GM19395 (cell line): Measurements from ENCODE around the gene SLC22A7.
"Not testable (repeated sequence)": the region's sequence is repeated elsewhere in the genome, so short reads cannot be mapped to it uniquely, and the experiment has no call there.

Experiments
- ATAC-seq: cut with Tn5 transposase; IDR thresholded peaks from one replicate; pipeline ENCODE4 v1.9.1; 2021; ENCODE audit warnings: mild to moderate bottlenecking, moderate library complexity; ENCODE audit not compliant: unreplicated experiment

The SLC22A7 gene

DNA sequence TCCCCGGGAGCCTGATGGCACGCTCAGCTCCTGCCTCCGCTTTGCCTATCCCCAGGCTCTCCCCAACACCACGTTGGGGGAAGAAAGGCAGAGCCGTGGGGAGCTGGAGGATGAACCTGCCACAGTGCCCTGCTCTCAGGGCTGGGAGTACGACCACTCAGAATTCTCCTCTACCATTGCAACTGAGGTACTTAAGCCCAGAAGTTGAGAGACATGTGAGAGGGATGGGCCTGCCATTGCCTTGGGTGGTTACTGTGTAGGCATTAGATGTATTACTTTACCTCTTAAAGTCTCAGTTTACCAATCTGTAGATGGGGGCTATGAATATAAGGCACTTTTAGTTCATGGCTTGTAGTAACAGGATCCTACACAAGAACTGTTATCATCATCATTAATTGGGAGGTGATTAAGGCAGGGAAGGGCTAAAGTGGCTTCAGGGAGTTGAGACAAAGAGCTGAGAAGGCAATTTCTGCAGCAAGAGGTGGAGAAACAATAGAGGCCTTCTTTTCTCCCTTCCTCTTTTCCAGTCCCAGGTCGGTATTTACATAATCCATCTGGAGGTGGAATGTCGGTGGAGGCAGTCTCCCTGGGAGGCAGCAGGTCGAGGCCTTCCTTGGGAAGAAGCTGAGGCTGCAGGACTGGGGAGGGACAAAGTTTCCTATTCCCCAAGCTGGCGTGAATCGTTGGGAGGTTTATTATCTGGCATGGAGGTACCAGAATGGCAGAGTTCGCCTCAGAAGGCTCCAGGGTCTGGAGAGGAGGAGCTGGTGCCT, 691 bp downstream of the SLC22A7 start:
- no peak for ATAC-seq

DNA sequence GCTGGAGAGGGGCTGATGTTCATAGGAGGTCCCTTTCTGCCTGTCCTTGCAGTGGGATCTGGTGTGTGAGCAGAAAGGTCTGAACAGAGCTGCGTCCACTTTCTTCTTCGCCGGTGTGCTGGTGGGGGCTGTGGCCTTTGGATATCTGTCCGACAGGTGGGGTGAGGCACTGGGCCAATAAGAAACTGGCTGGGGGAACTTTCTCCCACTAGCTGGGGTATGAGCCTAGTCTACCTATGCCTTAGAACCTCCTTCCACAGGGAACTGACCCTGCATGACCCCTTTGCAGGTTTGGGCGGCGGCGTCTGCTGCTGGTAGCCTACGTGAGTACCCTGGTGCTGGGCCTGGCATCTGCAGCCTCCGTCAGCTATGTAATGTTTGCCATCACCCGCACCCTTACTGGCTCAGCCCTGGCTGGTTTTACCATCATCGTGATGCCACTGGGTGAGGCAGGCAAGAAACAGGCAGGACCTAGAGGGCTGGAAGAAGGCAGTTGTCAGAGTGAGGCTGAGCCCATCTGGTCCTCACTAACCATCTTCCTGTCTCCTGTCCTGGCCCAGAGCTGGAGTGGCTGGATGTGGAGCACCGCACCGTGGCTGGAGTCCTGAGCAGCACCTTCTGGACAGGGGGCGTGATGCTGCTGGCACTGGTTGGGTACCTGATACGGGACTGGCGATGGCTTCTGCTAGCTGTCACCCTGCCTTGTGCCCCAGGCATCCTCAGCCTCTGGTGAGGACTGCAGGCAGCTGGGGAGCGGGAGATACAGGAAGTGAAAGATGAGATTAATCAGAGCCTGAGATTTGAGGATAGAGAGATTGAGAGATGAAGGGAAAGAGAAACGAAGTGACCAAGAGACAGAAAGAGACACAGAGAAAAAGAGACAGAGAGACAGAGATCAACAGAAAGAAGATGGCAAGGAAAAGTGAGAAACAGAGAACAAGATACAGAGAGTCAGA, 1.6 kb downstream of the SLC22A7 start:
- ATAC-seq = no peak

DNA sequence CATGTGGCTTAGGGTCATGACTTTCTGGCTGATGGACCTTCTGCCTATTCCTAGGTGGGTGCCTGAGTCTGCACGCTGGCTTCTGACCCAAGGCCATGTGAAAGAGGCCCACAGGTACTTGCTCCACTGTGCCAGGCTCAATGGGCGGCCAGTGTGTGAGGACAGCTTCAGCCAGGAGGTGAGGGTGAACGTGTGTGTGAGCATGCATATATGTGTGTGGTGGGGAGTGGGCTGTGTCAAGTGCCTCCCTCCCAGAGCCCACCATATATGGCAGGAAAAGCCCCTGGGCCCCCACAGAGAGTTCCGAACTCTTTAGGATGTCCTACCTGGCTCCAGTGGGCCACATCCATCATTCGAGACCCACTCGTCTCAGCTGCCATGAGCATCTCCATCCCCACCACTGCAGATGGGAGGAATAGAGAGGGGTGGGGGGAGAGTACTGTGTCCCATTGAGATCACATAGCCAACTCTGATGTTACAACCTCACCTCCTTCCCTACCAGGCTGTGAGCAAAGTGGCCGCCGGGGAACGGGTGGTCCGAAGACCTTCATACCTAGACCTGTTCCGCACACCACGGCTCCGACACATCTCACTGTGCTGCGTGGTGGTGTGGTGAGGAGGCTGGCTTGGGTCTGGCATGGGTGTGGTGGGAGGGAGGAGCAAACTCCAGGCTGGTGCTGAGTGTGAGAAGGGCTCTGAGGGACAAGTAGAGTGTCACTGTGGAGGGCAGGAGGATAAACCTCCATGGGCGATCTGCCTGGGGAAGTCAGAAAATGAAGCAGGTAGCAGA, 3.2 kb downstream of the SLC22A7 start:
- ATAC-seq = no peak

DNA sequence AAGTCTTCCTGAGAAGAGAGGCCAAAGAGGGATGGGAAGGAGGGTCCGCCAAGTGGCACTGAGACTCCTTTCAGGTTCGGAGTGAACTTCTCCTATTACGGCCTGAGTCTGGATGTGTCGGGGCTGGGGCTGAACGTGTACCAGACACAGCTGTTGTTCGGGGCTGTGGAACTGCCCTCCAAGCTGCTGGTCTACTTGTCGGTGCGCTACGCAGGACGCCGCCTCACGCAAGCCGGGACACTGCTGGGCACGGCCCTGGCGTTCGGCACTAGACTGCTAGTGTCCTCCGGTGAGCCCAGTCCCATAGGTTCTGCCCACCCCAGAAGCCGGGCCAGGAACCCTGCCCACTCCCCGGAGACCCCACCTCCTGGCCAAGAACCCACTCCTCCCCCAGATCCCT, 4.1 kb downstream of the SLC22A7 start:
- no peak for ATAC-seq

DNA sequence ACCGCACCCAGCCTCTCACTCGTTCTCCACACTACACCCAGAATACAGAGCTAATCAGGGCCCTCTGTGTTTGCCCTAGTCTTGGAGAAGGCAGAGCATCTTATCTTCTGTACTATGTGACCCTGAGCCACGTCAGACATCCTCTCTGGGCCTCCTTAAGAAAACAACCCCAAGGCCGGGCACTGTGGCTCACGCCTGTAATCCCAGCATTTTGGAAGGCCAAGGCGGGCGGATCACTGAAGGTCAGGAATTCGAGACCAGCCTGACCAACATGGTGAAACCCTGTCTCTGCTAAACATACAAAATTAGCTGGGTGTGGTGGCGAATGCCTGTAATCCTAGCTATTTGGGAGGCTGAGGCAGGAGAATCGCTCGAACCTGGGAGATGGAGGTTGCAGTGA, 4.9 kb downstream of the SLC22A7 start:
- not testable (repeated sequence) for ATAC-seq

DNA sequence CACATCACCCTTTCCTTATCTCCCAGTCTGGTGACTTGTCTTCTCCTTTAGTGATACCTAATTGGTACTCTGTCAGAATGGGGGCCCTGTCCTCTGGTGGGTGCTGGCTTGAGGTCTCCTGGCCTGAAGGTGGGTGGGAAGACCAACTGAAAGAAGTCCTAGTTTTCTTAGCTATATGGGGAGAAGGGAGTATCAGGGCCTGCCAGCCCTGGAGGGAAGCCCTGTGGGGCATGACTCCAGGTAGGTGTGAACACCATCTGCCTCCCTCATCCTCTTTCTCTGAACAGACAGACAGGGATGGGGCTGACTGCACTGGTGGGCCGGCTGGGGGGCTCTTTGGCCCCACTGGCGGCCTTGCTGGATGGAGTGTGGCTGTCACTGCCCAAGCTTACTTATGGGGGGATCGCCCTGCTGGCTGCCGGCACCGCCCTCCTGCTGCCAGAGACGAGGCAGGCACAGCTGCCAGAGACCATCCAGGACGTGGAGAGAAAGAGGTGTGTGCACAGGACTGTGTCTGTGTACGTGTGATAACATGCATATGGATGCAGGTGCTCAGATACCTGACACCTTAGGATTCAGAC, 5.8 kb downstream of the SLC22A7 start:
- ATAC-seq = no peak

DNA sequence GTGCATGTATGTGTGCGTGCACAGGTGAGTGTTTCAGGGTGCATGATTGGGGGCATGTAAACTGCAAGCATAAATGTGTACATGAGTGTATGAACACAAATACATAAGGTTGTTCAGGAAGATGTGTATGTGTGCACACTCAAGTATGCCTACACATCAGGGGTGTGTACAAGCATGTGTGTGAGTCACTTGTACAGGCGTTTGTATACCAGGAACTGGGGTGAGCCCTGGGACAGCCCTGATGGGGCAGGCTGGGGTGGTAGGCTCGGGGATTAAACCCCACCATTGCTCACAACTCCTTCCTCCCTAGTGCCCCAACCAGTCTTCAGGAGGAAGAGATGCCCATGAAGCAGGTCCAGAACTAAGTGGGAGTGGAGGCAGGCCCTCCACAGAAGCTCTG, 6.3 kb downstream of the SLC22A7 start:
- ATAC-seq = no peak

DNA sequence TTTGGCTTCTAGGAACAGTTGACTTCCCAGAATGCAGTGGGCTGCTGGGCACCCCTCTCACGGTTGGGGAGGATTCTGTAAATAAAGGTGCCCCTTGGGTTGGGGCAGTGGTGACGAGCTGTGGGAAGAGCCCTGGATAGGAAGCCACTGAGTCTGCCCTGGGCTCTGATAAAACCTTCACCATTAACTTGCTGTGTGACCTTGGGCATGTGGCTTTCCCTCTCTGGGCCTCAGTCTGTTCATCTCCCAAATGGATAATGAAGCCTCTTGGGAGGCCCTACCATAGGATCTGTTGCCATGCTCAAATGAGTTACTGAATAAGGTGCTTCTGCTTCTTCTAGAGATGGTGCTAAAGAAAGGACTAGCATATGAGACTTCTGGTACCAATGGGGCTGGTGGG, 6.8 kb downstream of the SLC22A7 start:
- no peak for ATAC-seq

DNA sequence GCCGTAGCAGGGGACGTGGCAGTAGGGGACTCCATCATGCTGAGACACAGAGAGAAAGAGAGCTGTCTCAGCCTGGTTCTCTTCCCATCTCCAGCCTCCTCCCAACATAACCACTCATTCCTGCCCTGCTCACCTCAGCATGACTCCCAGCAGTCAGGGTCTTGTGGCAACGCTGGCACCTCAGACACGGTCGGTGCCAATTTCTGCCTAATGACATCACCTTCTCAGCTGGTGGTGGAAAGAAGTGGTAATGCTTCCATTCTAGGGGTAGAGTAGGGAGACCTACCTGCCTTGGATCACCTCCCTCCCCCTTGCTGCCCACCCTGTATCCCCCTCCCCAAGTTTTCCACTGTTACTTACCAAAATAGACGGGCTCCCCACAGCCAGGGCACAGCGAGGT, 8.0 kb downstream of the SLC22A7 start:
- no peak for ATAC-seq

DNA sequence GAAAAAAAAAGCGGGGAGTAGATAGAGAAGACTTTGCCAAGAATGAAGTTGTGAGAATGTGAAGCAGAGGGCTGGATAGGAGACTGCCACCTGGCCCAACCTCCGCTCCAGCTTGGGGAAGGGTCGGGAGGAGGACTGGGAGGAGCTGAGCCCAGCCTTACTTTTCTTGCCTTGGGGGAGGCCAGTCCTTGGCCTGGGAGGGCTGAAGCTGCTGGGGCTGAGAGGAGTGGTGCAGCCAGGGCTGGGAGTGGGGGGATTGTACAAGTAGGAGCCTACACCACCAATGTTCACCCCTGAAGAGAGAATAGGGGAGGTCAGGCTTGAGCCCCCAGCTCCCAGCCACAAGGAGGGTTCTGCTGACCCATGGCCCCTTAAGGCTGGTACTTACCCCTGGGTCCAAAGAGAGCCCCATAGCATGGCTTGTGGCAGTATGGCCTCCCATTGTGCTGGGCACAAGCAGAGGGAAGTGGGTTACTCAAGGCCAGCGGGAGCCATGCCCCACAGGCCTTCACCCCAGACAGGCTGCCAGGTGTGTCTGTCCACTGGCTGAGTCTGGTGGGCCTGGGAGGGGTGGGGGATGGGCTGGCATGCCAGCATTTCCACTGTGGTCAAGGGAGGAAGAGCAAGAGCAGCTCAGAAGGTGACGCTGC, 9.5 kb downstream of the SLC22A7 start:
- ATAC-seq = no peak

DNA sequence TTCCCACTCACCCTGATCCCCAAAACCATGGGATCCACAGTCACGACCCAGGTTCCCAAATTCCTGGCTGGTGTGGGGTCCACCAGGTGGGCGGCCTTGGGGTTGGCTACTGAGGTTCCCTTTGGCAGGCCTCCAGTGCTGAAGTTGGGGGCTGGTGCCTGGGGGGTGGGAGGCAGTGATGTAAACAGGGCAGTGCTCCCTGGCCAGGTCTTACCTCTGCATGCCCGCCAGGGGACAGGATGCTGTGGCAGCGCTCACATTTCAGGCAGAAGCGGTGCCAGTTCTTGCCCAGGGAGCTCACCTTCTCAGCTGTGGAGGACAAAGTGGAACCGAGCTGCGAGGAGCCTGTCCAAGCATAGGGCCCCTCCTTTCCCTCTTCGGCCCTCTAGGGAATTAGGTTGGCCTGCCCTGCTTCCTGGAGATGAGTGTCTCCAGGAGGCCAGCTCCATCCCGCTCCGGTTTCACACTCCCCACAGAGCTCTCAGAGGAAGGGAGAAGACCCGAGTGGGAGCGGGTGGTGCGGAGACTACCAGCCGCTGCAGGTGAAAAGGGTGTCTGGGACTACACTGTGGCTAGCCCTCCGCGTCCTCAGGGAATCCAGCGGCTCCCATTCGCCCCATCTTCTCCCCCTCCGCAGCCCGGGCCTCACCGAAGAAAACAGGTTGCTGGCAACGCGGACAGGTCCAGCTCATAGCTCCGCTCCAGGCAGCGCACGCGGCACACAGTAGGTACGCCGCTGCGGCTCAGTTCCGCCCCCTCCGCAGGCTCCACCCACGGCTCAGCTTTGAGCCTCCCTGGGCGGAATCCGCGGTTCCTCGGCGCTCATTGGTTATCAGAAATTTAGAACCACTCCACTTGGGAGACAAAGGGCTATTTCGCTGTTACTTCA, 10.3 kb downstream of the SLC22A7 start, which contains the start of gene CRIP3:
TSS of gene CRIP3 (minus strand) at position 726 of the 889 bp plus-strand sequence. CDS start at position 692, 34 bp downstream.
- peak; percentile 53 for ATAC-seq

DNA sequence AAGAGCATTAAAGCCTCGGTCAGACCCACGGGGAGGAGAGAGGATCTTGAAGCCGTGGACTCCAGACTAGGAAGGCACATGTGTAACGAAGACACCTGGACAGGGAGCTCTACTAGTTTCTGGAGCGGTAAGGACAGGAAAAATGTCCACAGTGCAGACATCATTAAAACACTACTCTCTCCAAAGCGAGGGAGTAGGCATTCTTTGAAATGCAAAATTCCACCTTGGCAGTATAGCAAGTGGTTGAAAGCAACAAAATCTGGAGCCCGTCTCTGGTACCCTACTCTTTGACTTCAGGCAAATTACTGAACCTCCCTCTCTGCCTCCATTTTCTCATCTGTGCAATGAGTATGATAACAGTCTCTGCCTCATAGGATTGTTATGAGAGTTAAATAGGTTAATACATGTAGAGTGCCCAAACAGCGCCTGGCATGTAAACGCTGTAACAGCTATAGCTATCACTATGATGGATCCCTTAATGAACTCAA, 11.0 kb downstream of the SLC22A7 start:
- no peak for ATAC-seq

DNA sequence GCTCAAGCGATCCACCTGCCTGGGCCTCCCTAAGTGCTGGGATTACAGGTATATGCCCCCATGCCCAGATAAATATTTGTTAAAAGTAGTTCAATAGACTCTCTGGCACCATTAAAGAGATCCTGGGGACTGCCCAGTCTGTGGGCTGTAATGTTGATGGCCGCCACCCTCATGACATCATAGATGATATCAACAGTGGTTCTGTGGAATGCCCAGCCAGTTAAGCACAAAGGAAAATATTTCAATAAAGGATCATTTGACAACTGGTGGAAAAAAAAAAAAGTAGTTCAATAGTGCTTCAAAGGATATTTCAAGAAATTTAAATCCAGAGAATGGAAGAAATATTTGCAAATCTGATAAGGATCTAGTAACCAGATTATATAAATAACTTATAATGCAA, 12.1 kb downstream of the SLC22A7 start:
- ATAC-seq = no peak

DNA sequence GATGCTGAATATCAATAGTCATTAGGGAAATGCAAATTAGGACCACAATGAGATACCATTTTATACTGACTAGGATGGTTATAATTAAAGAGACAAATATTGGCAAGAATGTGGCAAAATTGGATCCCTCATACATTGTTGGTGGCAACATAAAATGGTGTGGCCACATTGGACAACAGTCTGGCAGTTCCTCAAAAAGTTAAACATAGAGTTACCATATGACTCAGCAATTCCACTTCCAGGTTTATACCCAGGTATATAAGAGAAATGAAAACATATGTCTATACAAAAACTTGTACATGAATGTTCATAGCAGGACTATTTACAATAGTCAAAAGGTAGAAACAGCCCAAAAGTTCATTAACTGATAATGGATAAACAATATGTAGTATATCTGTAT, 12.6 kb downstream of the SLC22A7 start:
- no peak for ATAC-seq

DNA sequence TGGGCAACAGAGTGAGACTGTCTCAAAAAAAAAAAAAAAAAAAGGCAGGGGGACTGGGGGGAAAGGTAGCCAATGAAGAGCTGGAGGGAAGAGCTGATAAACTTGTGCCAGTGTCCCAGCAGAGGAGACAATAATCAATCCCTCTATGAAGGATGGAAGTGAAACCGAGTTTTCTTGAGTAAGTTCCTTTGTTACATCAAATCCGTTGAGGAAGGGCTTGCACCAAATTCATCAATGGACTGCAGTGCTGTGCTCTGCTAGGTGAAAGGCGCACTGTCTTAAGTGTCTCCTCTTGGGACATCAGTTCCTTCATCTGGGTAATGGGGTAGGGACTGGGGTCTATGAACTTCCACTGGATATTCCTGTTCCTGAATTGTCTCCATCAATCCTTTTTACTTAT, 13.6 kb downstream of the SLC22A7 start:
- ATAC-seq = no peak

DNA sequence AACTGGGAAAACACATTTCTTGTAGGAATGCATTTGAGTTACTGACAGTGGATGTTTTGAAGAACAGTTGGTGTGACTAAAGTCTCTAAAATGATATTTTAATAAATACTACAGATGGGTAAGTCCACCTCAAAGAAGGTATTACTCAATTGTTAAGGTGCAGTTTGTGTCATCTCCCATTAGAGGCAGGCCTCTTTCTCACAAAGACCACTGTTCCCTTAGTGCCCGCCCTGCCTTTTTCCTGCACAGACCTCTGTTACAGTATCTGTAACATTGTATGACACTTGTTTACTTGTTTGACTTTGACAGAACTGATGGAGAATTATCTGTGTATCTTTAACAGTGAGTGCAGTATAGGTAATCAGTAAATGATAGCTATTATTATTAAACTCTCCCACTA, 15.8 kb downstream of the SLC22A7 start:
- ATAC-seq = no peak

DNA sequence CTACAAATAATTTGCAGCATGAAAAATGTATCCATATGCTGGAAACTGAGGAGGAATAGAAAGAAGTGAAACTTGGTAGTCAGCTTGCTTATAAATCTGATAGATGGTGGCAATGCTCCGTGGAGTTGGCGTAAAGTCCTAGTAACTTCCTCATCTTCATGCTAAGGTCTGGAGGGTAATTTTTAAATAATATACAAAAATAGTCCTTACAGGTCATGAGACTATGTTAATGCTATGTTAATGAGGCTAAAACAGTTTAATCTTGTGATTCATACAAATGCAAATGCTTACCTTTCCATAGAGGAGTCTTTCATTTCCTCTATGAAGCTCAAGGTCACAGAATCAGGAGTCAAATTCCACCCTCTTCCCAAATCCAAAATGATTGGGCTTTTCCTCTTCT, 20.0 kb downstream of the SLC22A7 start:
- no peak for ATAC-seq

DNA sequence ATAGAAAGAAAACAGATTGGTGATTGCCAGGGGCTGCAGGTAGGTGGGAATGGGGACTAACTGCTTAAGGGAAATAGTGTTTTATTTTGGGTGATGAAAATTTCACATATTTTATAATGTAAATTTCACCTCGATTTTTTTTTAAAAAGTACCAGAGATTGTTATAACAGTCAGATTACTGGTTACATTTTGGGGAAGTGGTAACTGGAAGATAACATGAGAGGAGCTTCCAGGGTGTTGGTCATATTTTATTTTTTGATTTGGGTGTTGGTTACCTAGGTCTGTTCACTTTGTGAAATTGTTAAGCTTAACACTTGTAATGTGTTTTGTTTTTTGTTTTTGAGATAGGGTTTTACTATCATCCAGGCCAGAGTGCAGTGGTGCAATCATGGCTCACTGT, 27.8 kb downstream of the SLC22A7 start:
- ATAC-seq = no peak

DNA sequence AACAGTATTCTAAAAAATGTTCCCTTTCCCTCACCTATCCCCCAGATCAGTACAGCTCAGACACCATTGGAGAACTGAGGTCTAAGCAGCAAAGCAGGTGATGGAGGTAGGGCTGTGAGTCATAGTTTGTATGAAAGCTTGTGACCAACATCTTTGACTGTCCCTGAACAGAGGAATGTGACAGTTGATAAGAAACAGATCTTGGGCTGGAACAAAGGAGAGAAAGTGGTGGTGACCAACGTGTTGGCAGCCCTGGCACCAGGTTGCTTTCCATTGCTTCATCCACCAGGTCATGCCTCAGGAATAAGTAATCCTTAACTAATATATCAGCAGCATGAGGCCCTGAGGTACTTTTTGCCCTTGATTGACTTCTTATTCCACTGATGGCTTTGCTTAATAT, 30.5 kb downstream of the SLC22A7 start:
- ATAC-seq = no peak
